LHCN-M2 (cell line): ENCODE data around the gene CAMK2N1. TPM values are rescaled to one million over a fixed set of nuclear protein-coding genes. Genes with fewer than 3 reads are reported as not detected.
"Not testable (repeated sequence)": the region's sequence is repeated elsewhere in the genome, so short reads cannot be mapped to it uniquely, and the experiment has no call there.

ENCODE experiments used
- DNase-seq: peaks from one replicate; pipeline ENCODE4 v3.0.0-alpha.2; 2012; ENCODE audit warnings: low read depth
- polyA plus RNA-seq: library from polyadenylated mRNA; unstranded; fragments of >200 nt; gene quantifications from one replicate; pipeline ENCODE4 v1.2.1, GENCODE V29; 2012; ENCODE audit warnings: missing spikeins
- total RNA-seq: library from RNA; depleted of rRNA; stranded (reverse); fragments of >200 nt; gene quantifications from 2 replicates; pipeline ENCODE4 v1.2.3, GENCODE V29; 2014; rRNA removed

CAMK2N1 gene
- 31.2 and 34.0 TPM in 2 replicates for total RNA-seq
- 23.8 TPM for polyA plus RNA-seq

DNA sequence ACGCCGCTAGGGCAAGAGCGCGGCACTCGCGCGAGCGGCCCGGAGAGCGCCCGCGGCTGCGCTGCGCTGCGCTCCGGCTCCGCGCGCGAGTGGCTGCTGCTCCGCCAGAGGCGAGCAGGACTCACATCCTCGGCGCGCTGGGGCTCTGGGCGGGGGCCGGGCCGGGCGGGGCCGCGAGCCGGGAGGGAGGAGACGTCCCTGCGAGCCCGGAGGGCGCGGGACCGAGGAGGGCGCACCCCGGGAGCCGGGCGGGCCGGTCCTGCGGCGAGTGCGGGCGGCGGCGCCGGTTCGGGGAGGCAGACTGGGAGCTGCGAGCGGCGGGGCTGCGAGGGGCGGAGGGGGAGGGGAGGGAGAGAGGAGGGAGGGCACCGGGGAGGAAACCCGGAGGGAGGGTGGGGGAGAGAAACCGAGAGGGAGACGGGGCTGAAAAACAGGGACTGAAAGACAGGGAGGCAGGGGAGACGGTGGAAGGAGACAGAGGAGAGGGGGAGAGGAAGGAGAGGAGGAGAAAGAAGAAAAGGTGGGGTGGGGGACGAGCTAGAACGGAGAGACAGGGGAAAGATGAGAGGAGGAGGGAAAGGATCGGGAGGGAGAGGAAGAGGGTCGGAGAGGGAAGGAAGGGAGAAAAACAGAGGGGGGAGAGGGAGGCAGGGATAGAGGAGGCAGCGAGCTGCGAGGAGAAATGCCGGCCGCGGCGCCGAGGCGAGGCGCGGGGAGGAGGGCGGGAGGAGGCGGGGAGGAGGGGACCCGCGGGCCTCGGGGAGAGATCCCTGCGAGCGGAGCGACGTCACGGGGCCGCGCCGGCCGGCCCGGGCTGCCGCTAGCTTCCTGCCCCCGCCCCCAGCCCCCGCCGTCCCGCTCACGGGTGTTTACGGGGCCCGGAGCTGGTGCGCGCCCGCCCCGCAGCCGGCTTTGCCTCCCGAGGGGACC lies at the start of gene CAMK2N1:
Gene CAMK2N1 (minus strand): TSS at position 684 of the 930 bp plus-strand sequence. CDS start 831 bp downstream, outside the sequence.
- DNase-seq, result peak; percentile 61

DNA sequence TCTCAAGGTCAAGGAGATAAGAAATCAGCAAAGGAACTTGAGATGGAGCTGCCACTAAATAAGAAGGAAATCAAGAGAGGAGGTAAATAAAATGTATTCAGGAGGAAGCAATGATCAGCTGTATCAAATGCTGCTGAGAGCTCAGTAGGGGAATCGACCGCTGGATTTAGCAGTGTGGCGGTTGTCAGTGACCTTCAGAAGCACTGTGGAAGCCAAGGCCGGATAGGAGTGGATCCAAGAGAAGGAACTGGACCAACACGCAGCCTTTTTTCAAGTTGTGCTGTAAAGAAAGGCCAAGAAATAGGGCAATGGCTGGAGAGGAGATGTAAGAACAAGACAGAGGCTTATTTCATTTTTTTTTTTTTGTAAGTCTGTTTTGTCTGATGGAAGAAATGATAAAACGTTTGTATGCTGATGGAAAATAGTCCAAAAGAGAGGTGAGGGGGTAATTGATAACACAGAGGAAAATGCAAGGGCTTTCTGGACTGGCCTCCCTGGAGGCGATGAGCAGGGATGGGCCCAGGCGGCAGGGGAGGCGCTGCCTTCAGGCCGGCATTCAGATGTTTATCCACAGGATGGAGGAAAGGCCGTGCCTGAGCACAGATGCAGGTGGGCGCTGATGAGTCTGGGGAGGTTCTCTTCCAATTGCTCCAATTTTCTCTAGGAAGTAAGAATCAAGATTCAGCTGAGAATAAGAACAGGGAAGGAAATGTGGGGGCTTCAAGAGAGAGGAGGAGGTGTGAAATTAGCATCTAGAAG lies 48.8 kb upstream of the CAMK2N1 start:
- DNase-seq, result no peak

DNA sequence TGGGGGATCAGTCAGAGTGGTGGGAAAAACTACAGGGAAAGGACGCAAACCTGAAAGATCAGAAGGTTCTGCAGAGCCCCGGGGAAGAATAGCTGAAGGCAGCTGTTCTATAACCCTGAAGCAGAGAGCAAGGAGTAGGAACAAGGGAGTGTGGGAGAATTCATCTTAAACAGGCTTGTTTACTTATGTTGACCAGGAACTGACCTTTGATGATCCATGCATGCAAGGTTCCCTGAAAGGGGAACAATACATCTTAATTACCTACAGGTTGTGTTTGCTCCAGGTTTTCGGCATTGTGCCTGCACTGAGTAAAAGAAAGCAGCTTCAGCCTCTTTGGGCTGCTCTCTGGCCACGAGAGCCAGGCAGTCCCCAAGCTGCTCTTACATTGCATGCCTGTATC lies 47.6 kb upstream of the CAMK2N1 start:
- no peak for DNase-seq

GRCh38 chr1:20530901-20531300 lies 44.9 kb upstream of the CAMK2N1 start:
- no peak for DNase-seq

GRCh38 chr1:20530306-20530705 lies 44.3 kb upstream of the CAMK2N1 start:
- no peak for DNase-seq

- DNase-seq, result no peak
Measured at GRCh38 chr1:20528221-20528620, 42.2 kb upstream of the CAMK2N1 start.

GRCh38 chr1:20526267-20526666 lies 40.3 kb upstream of the CAMK2N1 start:
- no peak for DNase-seq

- DNase-seq, result peak; percentile 74
Measured at GRCh38 chr1:20521960-20522861, 36.2 kb upstream of the CAMK2N1 start.

DNA sequence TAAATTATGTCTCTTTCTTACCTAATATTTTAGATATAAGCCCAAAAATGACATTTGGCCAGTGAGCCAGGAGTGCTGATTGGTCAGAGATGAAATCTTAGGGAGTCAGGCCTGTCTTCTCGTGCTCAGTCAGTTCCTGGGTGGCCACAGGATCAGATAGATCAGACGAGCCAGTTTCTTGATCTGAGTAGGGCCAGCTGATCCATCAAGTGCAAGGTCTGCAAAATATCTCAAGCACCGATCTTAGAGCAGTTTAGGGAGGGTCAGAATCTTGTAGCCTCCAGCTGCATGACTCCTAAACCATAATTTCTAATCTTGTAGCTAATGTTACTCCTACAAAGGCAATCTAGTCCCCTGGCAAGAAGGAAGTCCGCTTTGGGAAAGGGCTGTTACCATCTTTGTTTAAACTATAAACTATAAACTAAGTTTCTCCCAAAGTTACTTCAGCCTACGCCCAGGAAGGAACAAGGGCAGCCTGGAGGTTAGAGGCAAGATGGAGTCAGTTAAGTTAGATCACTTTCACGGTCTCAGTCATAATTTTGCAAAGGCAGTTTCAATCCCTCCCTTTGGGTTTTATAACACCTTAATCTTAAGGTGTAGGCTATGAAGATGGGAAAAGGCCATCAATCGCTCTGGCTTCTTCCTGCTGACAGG lies 33.7 kb upstream of the CAMK2N1 start:
- not testable (repeated sequence) for DNase-seq

GRCh38 chr1:20511518-20512428 lies 25.8 kb upstream of the CAMK2N1 start:
- DNase-seq, result peak; percentile 34

DNA sequence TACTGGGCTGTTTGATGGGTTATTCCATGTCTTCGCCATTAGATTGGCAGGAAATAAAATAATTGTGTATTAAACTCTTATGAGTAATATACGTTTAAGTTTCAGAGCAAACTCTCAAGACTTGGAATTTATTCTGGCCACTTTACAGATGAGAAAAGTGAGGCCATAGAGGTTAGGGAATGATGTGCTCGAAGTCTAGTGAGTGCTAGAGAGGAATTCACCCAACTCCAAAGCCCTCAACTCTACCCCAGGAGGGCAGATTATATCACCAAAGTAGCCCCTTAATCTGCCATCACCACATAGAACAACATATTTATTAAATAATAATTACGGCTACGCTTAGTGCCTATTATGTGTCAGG lies 22.4 kb upstream of the CAMK2N1 start:
- DNase-seq, result no peak

DNA sequence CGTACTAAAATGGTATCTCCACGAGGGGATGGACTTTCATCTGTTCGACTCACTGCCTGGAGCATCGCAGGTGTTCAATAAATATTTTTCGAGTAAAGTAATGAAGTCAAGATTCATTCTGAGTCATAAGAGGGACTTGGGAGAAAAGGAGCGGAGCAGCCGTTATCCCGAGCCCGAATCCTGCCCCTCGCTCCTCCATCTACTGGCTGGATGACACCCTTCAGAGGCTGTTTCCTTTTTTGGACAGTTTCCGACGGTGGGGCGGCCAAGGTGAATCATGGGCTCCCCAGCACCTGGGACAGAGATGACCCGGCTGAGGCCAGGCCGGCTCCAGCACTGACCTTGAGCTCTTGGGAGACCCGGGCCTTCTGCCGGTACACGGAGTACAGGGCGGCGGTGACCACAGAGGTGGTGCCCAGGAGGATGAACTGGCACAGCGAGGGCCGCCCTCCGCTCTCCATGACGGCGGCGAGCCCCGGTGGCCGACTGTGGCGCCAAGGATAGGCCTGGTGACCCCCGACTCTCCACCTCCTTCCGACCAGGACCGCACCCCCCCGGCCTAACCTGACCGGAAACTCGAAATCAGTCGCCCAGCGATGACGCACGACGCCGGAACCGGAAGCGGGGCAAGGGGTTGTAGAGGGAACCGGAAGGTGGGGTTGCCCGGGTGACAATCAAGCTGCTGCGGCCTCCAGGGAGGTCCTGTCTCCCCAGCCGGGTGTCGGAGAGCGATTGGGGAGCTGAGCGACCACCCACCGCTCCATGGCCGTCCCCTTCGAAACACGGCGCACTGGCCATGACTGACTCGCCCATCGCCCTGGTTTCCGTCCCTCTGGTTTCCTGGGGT lies 21.8 kb upstream of the CAMK2N1 start, which contains the start of gene MUL1:
Gene MUL1 (minus strand): TSS at position 588 of the 847 bp plus-strand sequence. CDS start 127 bp downstream, at position 461.
- peak; percentile 88 for DNase-seq

DNA sequence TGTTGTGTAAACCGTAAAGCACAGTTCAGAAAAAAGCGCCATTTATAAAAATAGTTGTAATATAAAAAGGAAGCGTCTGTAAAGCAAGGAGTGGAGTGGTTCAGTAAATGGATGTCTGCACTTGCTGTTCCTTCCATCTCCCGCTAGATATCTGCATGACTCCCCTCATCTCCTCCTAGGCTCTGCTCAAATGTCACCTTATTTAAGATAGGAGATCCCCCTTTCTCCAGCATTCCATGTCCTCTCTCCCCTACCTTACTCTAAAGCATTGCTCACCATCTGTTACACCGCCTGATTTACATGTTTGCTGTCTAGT lies 21.2 kb upstream of the CAMK2N1 start:
- no peak for DNase-seq

- no peak for DNase-seq
Measured at GRCh38 chr1:20505488-20505887, 19.5 kb upstream of the CAMK2N1 start.

DNA sequence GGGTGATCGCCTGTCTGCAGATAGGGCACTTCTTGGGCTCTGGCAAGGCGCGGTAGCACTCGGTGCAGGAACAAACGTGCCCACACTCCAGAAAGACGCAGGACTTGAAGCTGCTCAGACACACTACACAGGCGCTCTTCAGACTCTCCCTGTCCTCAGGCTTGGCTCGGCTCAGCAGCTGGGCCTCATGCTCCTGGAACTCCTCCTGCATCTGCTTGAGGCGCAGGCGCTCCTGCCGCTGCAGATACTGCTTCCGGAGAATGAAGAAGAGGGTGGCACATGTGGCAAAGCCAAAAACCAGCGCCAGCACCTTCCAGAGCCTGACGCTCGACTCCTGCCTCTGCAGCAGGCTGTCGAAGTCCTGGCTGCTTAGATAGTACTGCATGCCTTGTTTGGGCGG lies 14.7 kb upstream of the CAMK2N1 start:
- no peak for DNase-seq

DNA sequence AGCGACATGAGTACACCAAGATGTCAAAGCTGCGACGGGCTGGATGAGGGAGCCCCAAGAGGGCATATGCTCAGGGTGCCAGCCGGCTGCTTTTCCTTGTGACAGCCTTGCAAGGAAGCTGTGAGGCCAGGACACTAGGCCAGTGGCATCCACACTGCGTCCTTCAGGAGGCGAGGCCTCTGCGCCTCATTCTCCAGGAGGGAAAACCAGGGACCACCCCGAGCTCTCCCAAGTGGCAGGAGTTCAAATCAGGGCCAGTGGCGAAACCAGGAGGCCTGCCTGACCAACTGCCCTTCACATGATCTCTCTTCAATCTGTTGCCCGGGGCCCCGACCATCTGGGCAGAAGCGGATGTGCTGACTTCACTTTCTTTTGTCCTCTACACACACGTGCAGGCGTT lies 13.7 kb upstream of the CAMK2N1 start:
- no peak for DNase-seq

GRCh38 chr1:20499105-20499504 lies 13.1 kb upstream of the CAMK2N1 start:
- DNase-seq, result no peak

DNA sequence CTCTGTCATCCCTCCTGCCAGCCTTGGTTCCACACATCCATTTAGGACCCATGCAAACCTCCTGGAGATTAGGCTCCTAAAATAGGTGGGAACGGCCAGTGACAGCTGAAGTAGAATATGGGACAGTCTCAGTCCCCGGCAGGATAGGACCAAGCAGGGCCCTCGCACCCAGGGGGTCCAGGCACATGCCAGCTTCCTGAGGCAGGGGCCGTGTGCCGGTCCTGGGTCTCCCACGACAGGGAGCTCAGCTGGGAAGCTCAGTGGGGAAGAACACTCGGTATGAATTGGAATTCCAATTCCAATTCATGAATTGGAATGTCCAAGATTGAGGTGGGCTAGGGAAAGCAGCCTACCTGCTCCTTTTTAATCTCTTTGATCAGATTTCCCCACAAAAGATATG lies 12.1 kb upstream of the CAMK2N1 start:
- DNase-seq, result no peak

DNA sequence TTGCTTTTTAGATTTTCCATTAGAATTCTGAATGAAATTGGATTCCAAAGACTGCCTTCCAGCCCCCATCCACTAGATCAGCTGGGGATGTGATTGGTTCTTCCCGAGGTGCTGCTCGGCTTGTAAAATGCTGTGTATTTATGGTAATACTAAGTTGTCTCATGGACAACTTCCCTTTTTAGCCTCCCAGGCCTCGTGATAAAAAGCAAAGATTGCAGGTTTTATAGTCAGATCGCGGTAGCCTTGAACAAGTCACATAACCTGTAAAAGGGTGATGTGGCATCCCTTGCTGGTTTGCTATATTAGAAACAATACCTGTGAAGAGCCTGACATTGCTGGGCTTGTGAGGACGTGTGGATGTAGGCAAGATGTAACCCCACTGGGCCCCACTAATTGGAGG lies 11.5 kb upstream of the CAMK2N1 start:
- DNase-seq, result no peak
